Activated CD8-positive, alpha-beta memory T cell treated with anti-CD3 and anti-CD28 coated beads for 24 hours (primary cell): ENCODE results near the gene CAMKMT.

ENCODE experiments used
- DNase-seq: peaks from one replicate; pipeline ENCODE4 v3.0.0-alpha.2; 2020

Gene CAMKMT

DNA sequence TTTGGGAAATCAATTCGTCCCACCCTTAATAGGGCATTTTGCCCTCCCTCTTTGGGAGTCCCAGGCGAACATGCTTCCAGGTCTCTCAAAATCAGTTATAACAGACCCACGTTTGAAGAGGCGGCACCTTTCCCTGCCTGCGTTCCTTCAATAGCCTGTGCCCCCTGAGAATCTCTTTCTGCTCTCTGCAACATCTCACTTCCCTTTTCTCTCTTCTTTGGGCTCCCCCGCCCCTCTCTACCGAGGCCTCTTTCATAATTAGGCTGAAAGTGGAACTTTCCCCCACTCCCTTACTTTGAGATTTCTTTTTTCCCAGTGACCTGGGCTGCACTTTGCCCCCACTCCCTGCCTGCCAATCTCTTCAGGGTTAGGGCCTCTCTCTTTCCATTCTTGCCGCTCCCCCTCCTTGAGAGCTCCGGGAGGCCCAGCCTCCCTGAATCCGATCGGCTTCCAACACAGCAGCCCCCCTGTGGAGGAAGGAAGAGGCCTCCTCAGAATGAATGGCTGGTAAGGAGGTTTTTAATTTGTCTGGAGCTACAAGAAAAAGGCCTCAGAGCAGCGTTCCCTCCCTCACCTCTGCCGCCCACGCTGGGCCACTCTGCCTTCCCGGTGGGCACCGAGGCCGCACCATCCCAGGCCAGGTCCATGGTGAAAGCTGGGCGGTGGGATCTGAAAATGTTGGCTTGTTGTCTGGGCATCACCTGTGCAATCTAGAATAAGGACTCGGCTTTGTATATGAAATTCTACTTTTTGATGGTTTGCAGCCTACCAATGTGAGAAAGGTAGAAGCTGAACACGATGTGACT is 417.1 kb downstream of the CAMKMT start:
- no peak for DNase-seq

DNA sequence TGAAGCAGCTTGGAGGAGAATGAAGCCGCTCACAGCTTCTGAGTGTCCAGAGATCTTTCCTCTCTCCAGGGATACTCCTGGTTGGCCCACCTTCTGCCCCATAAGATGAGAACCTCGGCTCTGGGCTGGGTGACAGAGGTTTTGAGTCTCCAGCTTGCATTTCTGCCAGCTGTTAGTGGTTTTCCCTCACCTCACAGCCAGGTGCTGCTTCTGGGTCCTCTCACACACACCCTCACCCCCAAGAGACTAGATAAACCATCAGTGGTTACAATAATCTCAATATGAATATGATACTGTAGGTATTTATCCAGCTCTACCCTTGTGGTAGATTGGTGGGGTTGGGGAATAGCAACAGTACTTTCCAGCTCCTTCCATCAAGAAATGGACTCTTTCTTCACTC is 418.0 kb downstream of the CAMKMT start:
- DNase-seq = no peak

DNA sequence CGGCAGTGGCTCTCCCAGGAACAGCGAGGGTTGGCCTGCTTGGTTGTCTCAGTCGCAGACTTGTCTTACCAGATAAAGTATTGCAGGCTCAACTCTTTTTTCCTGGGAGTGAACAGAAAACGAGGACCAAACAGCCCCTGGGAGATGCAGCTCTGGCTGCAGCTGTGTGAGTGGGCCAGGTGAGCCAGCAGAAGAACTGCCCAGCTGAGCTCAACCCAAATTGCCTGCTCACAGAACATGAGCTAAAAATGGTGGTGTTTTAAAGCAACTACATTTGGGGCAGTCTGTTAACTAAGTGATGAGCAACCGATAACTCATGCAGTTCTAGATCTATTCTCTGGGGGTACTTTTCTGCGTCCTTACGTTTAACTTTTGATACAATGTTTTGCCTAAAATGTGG is 418.7 kb downstream of the CAMKMT start:
- DNase-seq = no peak

- no peak for DNase-seq
Measured at GRCh38 chr2:44785433-44785832, 423.7 kb downstream of the CAMKMT start.

DNA sequence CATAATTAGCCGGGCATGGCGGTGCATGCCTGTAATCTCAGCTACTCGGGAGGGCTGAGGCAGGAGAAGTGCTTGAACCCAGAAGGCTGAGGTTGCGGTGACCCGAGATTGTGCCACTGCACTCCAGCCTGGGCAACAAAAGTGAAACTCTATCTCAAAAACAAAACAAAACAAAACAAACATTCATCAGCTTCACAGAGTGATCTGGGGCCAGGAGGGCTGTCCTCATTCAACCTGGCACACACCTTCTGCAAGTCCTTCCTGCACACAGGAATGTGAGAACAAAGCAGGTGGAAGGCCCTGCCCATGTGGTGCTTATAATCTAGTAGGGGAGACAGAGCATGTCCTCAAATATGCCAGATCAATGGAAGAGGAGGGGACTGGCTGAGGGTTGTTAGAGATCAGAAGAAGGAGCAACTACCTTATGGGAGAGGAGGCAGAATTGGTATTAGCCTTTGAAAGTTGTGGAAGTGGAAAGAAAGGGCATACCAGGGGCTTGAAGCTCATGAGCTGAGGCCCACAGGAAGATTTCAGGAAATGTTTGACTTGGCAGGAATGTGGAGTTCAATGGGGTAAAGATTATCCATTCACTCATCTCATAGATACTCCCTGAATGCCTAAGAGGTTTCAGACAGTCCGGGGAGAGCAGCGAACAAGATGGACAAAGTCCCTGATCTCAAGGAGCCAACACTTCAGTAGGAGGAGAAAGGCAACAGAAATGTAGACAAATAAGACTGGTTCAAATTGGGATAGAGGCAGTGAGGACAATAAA is 424.5 kb downstream of the CAMKMT start:
- no peak for DNase-seq

- DNase-seq = no peak
Measured at GRCh38 chr2:44786817-44787214, 425.1 kb downstream of the CAMKMT start.

DNA sequence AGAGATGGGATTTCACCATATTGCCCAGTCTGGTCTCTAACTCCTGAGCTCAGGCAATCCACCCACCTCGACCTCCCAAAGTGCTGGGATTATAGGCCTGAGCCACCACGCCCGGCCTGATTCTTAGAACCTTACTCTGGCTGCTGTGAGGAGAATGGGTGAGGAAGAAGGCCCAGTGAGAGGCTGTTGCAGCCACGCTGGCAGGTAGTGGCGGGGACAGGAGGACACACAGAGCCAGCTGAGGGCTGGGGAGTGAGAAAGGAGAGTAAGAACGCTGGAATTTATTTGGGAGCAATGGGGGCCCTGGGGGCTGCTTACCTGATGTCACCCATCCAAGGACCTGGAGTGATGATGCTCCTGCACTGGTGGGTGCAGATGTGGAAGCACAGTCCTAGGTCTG is 425.9 kb downstream of the CAMKMT start:
- DNase-seq = no peak

DNA sequence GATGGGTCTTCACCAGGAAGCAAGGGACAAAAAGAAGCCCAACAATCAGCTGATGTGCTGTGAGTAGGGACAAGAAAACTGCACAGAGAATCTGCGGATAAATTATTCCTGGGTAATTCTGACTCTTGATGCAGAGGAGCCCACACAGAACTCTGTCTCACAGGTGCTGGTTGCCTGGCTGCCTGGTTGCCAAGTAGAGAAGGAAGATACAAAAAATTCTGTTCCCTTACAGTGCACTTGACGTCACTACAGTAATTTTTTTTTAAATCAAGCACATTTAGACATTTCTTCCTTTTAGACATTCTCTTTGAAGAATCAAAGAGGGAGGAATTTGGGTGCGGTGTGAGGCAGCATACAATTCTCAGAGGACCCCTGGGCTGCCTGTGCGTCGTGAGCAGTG is 427.7 kb downstream of the CAMKMT start:
- no peak for DNase-seq

DNA sequence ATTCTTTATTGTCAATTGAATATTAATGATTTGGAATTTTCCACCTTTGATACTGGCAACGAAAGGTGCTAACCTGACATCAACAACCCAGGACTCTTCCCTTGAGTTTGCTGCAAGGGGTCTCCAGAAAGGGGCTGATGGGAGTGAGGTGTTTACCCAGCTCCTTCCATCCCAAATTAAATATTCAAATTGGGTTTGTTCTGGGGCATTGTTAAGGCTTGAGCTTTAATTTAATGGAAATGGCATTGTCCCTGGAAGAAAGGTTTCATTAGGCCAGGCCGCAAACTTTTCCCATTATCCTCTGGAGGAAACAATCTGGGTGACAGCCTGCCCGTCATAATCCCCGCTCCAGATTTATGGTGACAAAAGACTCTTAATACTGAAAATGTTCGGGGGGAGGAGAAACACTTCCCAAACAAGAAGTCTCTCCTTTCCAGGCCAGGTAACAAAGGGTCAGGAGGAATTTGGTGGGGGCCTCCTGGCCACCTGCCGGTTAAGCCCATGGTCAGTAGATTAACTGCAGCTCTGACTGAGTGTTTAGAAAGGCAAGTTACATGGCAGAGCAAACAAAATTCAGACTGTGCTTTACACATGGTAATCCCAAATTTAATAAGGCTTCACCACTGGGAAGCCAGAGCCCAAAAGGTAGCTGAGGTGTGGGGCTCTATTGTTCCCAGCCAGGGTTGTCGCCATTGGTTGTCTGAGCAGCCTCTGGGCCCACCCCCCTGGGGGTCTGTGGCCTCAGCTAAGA is 428.4 kb downstream of the CAMKMT start:
- no peak for DNase-seq

DNA sequence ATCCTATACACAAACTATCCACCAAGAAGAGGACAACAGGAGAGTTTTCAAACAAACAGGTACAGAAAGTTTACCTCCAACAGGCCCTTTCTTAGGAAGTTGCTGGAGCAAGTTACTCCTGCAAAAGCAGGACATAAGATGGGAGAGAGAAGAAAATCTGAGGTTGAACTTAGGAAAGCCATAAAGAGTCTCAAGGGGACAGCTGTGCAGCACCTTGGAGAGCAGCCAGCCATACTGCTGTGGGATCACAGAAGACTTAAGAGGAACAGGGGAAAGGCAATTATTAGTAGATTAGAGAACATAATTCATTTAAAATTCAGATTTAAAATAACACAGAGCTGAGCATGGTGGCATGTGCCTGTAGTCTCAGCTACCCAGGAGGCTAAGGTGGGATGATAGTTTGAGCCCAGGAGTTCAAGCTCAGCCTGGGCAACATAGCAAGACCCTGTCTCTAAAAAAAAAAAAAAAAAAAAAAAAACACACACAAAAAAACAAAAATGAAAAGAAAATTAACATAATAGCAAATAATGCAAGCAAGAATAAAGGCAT is 431.6 kb downstream of the CAMKMT start:
- no peak for DNase-seq

DNA sequence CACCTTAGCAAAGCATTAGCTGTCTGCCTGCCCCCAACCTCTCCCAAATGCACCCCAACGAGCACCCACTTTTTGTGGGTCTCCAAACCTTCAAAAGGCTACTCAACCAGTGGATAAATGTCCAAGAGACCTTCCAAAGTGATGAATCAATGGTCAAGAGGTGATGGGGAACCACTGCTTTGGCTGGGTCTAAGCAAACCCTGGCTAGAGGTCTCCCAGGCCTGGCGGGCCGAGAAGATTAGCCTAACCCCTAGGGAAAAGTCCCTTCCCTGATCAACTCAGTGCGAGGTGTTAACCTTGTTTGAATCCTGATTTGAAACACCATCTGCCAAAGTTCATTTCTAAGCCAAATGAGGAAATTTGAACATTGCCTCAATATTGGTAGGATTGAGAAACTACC is 435.0 kb downstream of the CAMKMT start:
- DNase-seq = no peak

DNA sequence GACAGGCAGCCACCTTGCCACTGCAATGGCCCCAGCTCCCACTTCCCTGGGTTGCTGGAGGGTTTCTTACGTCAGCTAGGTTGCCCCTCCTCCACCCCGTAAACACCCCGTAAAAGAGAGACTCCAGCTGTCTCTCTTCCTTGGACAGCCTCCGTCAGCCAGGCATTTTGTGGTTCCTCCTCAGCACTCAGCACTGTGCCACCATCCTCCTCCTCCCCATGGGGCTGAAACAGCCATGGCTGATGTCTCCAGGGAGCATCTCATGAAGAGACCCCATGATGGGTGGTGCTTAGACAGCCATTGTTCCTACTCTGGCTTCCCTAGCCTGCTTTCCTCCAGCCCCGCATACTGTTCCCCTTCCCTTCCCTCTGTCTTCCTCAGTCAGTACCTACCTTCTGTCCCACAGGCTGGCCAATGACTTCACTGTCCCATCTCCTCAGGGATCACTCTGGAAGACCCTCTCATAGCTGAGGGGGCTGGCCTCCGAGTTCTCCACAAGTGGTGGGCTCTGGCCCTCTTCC is 436.5 kb downstream of the CAMKMT start:
- DNase-seq = no peak

DNA sequence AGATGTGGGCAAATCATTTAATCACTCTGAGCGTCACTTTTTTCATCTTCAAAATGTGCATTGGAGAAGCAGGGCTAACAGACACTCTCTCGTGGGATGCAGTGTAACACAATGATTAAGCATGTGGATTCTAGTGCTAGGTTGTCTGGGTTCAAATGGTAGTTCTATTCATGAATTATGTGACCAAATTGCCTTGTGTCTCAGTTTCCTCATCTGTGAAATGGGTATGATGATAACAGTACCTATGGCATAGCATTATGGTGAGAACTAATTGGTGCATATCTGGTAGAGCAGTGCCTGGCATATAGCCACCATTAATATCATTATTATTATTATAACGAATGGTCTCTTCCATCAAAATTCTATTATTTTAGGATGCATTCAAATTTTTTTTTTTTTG is 437.4 kb downstream of the CAMKMT start:
- DNase-seq = no peak

DNA sequence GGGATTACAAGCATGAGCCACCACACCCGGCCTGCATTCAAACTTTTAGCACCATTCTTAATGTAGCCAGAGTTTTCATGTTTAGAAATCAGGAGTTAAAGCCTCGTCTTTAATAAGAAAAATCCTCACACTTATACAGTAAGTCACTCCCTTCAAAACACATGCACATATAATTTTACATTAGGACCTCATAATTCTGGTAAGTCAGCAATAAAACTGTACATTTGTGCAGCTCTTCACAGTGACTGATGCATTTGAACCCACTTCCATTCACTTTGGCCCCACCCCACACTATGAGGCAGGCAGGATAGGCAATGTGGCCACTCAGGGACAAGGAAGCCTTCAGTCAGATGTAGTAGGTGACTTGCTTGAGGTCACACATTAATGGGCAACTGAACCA is 438.0 kb downstream of the CAMKMT start:
- no peak for DNase-seq

DNA sequence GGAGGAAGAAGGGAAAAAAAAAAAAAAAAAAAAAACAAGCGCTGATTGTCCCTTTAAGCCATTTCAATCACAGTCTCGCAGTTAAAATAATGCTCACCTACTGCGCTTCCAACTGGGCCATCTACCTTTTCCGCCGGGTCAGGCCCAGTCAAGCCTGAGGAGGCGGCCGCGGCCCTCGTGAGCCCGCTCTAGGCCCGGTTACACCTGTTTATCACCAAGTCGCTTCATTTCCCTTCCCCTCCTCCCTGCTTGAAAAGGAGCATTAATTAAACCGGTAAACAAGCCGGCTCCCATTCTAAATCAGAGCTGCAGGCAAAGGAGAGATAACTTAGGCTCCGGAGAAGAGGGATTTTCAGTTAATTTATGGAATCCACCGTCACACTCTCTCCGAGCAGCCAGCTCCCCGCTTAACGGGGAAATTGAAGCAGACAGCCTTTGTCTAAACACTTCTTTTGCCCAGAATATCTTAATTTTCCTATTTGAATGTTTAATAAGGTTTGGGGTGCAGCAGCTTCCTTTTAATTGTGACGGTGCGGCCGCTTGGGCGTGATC is 439.6 kb downstream of the CAMKMT start:
- DNase-seq = no peak

GRCh38 chr2:44801841-44802776 is 440.4 kb downstream of the CAMKMT start:
- DNase-seq = no peak

DNA sequence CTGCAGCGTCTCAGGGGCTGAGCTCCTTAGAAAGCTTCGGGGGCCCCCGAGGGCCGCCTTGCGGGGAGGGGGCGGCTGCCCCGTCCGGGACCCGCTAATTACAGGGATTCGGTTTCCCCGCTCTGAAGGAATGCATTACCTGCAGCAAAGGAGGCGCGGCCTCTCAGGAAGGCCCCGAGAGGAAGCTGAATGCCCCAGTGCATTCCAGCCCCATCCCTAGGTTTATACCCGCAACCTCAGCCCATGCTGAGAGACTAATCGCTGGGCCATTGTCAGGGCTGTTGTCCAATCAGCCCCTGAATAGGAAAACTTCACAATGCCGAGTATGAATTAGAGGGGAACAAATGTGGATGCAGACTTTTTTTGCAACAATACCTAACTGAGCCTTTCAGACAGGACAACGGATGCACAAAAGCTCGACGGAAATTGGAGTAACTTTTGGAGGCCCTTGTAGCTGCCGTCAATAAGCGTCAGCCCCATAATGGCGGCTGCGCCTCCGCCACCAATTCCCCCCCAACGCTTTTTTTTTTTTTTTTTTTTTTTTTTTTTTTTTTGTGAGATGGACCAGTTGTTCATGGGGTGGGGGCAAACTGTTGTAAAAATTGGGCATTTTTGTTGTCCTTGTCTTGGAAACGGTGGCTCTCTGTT is 441.2 kb downstream of the CAMKMT start:
- no peak for DNase-seq

DNA sequence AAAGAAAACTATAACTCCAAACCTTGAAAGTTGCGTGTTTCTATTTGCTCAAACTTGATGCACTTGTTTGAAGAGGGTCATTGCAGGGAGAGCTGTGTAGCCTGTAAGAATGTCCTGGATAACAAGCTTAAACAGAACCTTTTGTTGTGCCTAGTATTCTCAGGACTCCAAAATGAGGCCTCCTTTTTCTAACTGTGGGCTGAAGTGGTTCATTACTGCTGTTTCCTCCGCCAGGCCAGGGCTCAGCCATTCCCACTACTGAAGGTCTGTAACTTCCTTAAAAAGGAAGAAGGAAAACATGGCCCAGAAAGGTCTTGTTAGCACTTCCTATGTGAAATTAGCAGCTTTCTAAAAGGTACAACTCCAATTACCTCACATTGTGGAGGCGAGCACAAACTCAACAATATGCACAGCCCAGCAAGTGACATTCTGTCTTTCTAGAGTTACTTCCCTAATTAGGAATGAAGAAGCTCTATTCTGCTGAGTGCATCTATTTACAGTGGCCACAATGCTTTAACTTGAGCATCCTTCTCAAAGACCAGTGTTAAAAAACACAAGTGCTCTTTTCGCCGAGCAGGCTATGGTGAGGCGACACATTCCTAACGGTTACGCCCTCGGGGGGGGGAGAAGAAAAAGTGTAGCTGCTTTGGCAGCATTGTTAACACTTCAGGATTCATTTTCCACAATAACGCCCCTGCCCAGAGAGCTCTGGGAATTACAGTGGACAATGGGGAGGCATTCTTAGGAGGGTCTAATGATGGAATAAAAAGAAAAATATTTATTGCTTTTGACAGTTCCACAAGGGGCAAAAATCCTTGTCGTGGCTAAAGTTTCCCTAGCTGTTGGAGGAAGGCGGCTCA is 442.9 kb downstream of the CAMKMT start:
- DNase-seq = no peak

- DNase-seq = no peak
Measured at GRCh38 chr2:44805401-44806235, 443.9 kb downstream of the CAMKMT start.
